GM19099 (cell line): Measurements from ENCODE around the gene TAS2R60.

Experiments used
- POLR2A ChIP-seq: IDR thresholded peaks from 3 replicates; pipeline ENCODE4 v1.6.1; 2011; ENCODE audit warnings: low read depth; ENCODE audit not compliant: insufficient read length; ENCODE audit errors: extremely low read depth

The TAS2R60 gene

GRCh38 chr7:143407287-143408251, 35.7 kb upstream of the TAS2R60 start:
- no peak for TF ChIP-seq POLR2A

GRCh38 chr7:143408252-143408685, 35.0 kb upstream of the TAS2R60 start:
- TF ChIP-seq POLR2A: no peak

GRCh38 chr7:143408686-143409561, 34.3 kb upstream of the TAS2R60 start, which contains the start of gene EPHA1:
Gene EPHA1, minus strand, starts transcription at chr7:143408856. Its CDS starts 51 bp downstream, at chr7:143408805.
- TF ChIP-seq POLR2A: no peak

- no peak for TF ChIP-seq POLR2A
Observed at GRCh38 chr7:143410521-143411004, 32.7 kb upstream of the TAS2R60 start.

GRCh38 chr7:143411976-143412708, 31.1 kb upstream of the TAS2R60 start:
- TF ChIP-seq POLR2A: no peak

- TF ChIP-seq POLR2A: no peak
Observed at GRCh38 chr7:143413123-143413522, 30.1 kb upstream of the TAS2R60 start.

- no peak for TF ChIP-seq POLR2A
Observed at GRCh38 chr7:143415742-143416397, 27.4 kb upstream of the TAS2R60 start.

- no peak for TF ChIP-seq POLR2A
Observed at GRCh38 chr7:143416565-143417149, 26.6 kb upstream of the TAS2R60 start.

GRCh38 chr7:143417734-143418383, 25.4 kb upstream of the TAS2R60 start:
- TF ChIP-seq POLR2A: no peak

- TF ChIP-seq POLR2A: no peak
Observed at GRCh38 chr7:143418681-143419458, 24.4 kb upstream of the TAS2R60 start.

- no peak for TF ChIP-seq POLR2A
Observed at GRCh38 chr7:143419880-143420279, 23.4 kb upstream of the TAS2R60 start.

GRCh38 chr7:143422033-143422432, 21.2 kb upstream of the TAS2R60 start:
- TF ChIP-seq POLR2A: no peak
